Kidney glomerular epithelial cell (primary cell): ENCODE measurements around the gene CLSTN2.
A peak's percentile ranks its signal among the peaks of the same experiment; 100 is the strongest.

Source experiments
- DNase-seq: peaks from one replicate; lab custom pipeline; 2025; lab: John Stamatoyannopoulos, UW

Gene CLSTN2

DNA sequence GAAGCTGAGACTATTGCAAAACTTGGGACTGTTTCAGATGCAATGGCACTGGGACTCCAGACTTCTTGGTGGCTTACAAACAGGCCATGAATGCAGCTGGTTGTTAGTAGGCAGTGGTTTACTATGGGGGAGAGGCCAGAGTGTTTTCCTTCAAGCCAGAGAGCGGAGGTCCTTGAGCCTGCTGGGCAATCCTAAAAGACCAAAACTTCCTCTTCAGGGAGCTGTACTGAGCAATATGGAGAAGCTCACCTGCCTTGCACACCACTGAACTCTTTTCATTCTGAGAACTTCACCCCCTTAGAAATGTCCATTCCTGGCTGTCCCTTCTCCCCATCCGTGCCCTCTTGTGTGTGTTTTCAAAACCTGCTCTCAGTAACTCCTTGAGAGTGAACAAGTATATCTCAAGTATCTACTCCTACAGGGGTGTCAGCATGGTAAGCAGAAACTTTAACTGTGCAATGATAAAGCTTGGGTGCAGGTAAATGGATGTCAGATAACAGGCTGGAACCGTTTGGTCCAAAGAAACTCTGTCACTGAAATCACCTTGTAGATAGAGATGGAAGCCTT lies 213.9 kb downstream of the CLSTN2 start:
- no peak for DNase-seq

- DNase-seq: no peak
Observed at GRCh38 chr3:140151321-140151720, 216.3 kb downstream of the CLSTN2 start.

GRCh38 chr3:140152851-140153639 lies 218.1 kb downstream of the CLSTN2 start:
- DNase-seq: no peak

DNA sequence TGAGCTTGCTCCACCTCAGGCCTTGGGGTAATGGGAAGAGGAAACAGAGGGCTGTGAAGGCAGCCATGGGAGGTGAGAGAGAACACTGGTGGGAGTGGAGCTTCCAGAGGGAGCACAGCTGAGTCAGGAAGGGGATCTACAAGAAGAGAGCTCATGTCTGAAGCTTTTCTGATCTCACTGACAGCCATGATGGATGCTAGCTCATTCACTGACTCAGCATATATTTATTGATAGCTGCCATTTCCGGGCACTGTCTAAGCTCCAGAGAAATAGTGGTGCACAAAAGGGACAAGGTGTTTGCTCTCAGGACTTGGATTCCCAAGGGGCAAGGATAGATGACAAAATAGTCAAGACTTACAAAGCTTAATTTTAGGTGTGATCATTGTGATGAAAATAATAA lies 218.8 kb downstream of the CLSTN2 start:
- DNase-seq: no peak

DNA sequence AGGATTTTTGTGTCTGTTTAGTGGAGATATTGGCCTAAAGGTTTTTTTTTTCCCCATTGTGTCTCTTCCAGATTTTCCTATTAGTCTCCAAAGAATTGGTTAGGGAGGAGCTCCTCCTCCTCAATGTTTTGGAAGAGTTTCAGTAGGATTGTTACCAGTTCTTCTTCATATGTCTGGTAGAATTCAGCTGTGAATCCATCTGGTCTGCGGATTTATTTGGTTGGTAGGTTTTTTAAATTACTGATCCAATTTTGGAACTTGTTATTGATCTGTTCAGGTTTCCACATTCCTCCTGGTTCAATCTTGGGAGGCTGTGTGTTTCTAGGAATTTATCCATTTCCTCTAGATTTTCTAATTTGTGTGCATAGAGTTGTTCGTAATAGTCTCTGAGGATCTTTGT lies 222.2 kb downstream of the CLSTN2 start:
- no peak for DNase-seq

DNA sequence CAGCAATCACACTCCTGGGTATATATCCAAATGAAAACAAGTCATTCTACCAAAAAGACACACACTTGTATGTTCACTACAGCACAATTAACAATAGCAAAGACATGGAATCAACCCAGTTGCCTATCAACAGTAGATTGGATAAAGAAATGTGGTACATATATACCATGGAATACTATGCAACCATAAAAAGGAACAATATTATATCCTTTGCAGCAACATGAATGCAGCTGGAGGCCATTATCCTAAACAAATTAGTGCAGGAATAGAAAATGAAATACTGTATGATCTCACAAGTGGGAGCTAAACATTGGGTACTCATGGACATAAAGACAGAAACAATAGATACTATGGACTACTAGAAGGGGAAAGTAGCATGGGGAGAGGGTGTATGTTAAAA lies 224.7 kb downstream of the CLSTN2 start:
- DNase-seq: no peak

DNA sequence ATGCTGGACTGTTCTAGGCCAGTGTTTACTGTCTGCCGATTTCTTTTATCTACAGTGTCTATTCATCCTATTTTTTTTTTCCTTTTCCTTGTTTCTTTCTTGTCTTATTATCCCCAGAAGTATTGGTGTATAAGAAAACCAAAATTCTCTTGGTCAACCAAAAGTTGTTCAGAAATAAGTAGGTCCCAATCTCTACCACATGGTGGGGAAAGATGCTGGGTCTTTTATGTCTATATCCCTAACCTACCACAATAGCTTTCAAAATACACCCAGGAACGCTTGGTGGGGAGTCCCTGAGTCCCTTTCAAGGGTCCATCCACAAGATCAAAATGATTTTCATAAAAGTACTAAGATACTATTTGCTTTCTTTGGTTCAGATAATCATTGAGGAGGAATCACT lies 225.6 kb downstream of the CLSTN2 start:
- no peak for DNase-seq

DNA sequence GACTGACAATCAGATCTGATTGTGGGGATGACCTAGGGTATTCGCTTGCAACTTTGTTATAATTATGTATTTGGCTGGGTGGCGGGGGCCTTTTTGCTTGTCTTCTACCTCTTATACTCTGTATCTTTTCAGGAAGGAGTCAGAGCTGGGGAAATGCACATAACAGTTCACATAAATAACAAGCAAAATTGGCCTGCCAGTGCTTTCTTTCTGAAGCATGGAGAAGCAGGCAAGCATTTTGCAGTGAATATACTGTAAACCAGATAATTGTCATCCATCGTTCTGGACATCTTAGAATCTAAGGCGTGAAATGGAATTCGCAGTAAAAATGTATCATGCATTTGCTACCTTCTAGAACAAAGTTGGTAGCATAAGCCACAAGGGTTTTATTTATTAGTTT lies 227.6 kb downstream of the CLSTN2 start:
- DNase-seq: no peak

- no peak for DNase-seq
Observed at GRCh38 chr3:140163159-140163763, 228.3 kb downstream of the CLSTN2 start.

DNA sequence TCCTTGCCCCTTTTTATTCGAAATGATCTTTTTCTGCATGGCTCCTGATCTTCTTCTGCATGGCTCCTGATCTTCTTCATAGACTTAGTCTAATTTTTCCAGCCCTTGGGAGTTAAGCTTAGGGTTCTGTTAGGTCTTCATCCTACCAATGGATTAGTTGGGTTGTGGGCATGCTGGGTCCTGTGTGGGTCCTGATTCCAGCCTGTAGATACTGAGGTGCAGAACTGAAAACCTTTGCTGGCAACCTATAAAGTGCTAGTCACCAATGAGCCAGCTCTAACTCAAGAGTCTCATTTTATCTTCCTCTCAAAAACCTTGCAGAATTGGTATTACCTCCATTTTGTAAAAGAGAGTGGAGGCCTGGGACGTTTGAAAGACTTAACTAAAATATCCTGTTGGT lies 229.2 kb downstream of the CLSTN2 start:
- DNase-seq: no peak

- DNase-seq: peak; percentile 15
Observed at GRCh38 chr3:140164922-140165590, 230.1 kb downstream of the CLSTN2 start.

- DNase-seq: no peak
Observed at GRCh38 chr3:140165781-140166180, 230.8 kb downstream of the CLSTN2 start.

- no peak for DNase-seq
Observed at GRCh38 chr3:140166861-140167599, 232.0 kb downstream of the CLSTN2 start.

- DNase-seq: peak; percentile 71
Observed at GRCh38 chr3:140167600-140168281, 232.8 kb downstream of the CLSTN2 start.

- DNase-seq: peak; percentile 47
Observed at GRCh38 chr3:140170612-140171011, 235.6 kb downstream of the CLSTN2 start.

DNA sequence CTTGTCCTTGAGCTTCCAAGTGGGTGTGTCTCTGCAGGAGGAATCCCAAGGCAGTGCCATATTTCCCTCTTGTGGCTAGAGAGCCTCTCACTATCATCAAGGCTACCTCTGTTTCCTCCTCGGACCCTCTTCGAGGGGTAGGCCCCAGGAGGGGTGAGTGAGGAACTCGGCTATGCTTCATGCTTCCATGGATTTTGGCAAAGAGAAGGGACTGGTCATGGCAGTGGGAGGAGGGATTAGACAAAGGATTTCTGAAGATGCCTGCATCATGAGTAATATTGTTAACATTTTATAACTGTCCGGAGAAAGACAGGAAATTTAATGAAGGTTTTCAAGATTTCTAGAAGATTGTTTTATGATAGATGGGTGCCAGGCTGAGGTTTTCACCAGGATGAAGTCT lies 241.5 kb downstream of the CLSTN2 start:
- peak; percentile 94 for DNase-seq

DNA sequence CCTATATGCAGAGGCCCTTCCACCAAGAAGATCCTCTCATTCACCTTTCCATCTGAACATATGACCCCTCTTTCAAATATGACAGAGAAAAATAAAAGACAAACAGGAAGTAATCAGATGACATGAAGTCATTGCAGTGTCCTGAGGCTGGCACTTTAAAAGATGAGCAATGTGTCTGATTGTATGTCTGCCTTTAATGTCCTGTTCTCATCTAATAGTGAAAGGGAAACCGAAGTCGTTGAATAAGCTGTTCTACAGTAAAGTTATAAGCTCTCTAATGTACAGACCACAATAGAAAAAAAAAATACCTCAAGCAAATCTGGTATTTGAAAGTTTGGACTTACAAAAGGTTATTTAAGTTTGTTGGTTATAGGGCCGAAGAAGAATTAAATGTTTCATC lies 243.0 kb downstream of the CLSTN2 start:
- no peak for DNase-seq

DNA sequence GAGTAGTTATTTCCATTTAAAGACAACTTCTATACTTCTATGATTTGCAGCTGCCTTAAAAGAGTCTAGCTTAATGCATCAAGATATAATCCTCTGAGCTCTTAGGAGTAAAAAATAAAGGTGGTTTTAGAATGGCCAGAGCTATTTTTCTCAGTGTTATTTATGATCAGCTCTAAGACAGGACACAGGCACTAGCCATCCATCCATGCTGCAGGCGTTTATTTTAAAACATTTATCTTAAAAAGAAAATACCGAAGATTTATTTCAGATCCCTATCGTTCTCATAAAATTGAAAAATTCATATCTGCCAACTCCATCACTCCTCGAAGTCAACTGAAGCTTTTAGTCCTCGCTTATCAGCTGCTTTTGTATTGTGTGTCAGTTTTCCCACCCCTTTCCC lies 243.5 kb downstream of the CLSTN2 start:
- DNase-seq: no peak

- DNase-seq: no peak
Observed at GRCh38 chr3:140180603-140181002, 245.6 kb downstream of the CLSTN2 start.

- DNase-seq: no peak
Observed at GRCh38 chr3:140185375-140185774, 250.4 kb downstream of the CLSTN2 start.

- DNase-seq: peak; percentile 98
Observed at GRCh38 chr3:140186421-140186920, 251.5 kb downstream of the CLSTN2 start.
